HEK293 (cell line): Measurements from ENCODE around the gene FBXL15.

Experiments
- CTCF ChIA-PET: fragments of 350-600 bp; formaldehyde crosslinking; extraction: SDS; loops from one replicate; lab custom pipeline; 2021; ENCODE audit warnings: antibody characterized with exemption; lab: Yijun Ruan, JAX
- POLR2A ChIA-PET: fragments of 300-600 bp; formaldehyde crosslinking; extraction: SDS; loops from one replicate; lab custom pipeline; 2020; ENCODE audit warnings: antibody characterized with exemption, inconsistent platforms; lab: Yijun Ruan, JAX
- H3K27ac ChIP-seq: fragments of 200-500 bp; sonication (Bioruptor generic); 2 replicates; pipeline ENCODE4 v1.5.1; 2014; ENCODE audit warnings: low read depth, low read length, control low read depth, inconsistent platforms; ENCODE audit errors: extremely low read depth
- H3K36me3 ChIP-seq, 2 experiments: fragments of 200-500 bp in 1 of 2; sonication (Bioruptor generic) in 1 of 2; 1 replicate in 1 of 2; 2 replicates in 1 of 2; pipeline ENCODE4 v1.5.1; 2014 to 2017; ENCODE audit warnings: inconsistent platforms in 2 of 2, low read length in 2 of 2; ENCODE audit not compliant: control insufficient read depth in 2 of 2, insufficient read depth in 1 of 2
- H3K4me1 ChIP-seq: fragments of 200-500 bp; sonication (Bioruptor generic); 2 replicates; pipeline ENCODE4 v1.5.1; 2014; ENCODE audit warnings: mild to moderate bottlenecking, low read length, inconsistent platforms; ENCODE audit not compliant: control insufficient read depth, insufficient read depth
- H3K4me3 ChIP-seq: 2 replicates; pipeline ENCODE4 v1.5.1; 2011; ENCODE audit warnings: low read depth, mild to moderate bottlenecking, control low read depth, low read length, moderate library complexity
- H3K9me3 ChIP-seq: fragments of 200-500 bp; sonication (Bioruptor generic); 2 replicates; pipeline ENCODE4 v1.5.1; 2014; ENCODE audit warnings: low read depth, low read length, inconsistent platforms; ENCODE audit not compliant: control insufficient read depth, insufficient read depth
- PRDM1 ChIP-seq: fragments of 450-650 bp; formaldehyde crosslinking; IDR thresholded peaks from 2 replicates; pipeline ENCODE4; 2016; ENCODE audit warnings: missing biosample characterization, missing genetic modification characterization
- PRDM10 ChIP-seq: fragments of 450-650 bp; formaldehyde crosslinking; IDR thresholded peaks from 2 replicates; pipeline ENCODE4 v1.5.1; 2016; ENCODE audit warnings: missing biosample characterization, missing genetic modification characterization
- ZIC2 ChIP-seq: fragments of 450-650 bp; formaldehyde crosslinking; IDR thresholded peaks from 2 replicates; pipeline ENCODE4 v1.5.1; 2016; ENCODE audit warnings: missing biosample characterization, missing genetic modification characterization
- ZNF138 ChIP-seq: fragments of 450-650 bp; formaldehyde crosslinking; IDR thresholded peaks from 2 replicates; pipeline ENCODE4 v1.5.1; 2016; ENCODE audit warnings: missing biosample characterization, missing genetic modification characterization, borderline replicate concordance
- ZNF140 ChIP-seq: fragments of 450-650 bp; formaldehyde crosslinking; IDR thresholded peaks from 2 replicates; pipeline ENCODE4 v1.5.1; 2016; ENCODE audit warnings: missing biosample characterization, missing genetic modification characterization
- ZNF19 ChIP-seq: fragments of 450-650 bp; formaldehyde crosslinking; IDR thresholded peaks from 2 replicates; pipeline ENCODE4; 2016; ENCODE audit warnings: missing biosample characterization, missing genetic modification characterization, low read depth
- ZNF391 ChIP-seq: fragments of 450-650 bp; formaldehyde crosslinking; IDR thresholded peaks from 2 replicates; pipeline ENCODE4 v1.5.1; 2016; ENCODE audit warnings: low read depth, missing biosample characterization, missing genetic modification characterization, borderline replicate concordance
- ZNF518A ChIP-seq: fragments of 450-650 bp; formaldehyde crosslinking; conservative IDR thresholded peaks from 2 replicates; pipeline ENCODE4 v1.5.1; 2016; ENCODE audit warnings: low read depth, missing biosample characterization, missing genetic modification characterization
- ZNF558 ChIP-seq: fragments of 450-650 bp; formaldehyde crosslinking; IDR thresholded peaks from 2 replicates; pipeline ENCODE4 v1.5.1; 2016; ENCODE audit warnings: missing biosample characterization, missing genetic modification characterization
- ZNF600 ChIP-seq: fragments of 450-650 bp; formaldehyde crosslinking; IDR thresholded peaks from 2 replicates; pipeline ENCODE4 v1.5.1; 2016; ENCODE audit warnings: missing biosample characterization, missing genetic modification characterization
- ZNF654 ChIP-seq: fragments of 450-650 bp; formaldehyde crosslinking; IDR thresholded peaks from 2 replicates; pipeline ENCODE4 v1.5.1; 2016; ENCODE audit warnings: low read depth, missing biosample characterization, missing genetic modification characterization

The FBXL15 gene

GRCh38 chr10:102384053-102384452 is 36.6 kb upstream of the FBXL15 start:
- POLR2A ChIA-PET = interaction anchor here (0.5 to 0.7 kb wide), 2 partner anchors 27 to 106 kb away, joined by 3 read pairs; no protein-coding TSS in a partner anchor
- Histone ChIP-seq H3K4me3 (no peak overlapping the region), H3K4me1 (0 out of 2 replicates have a peak, but pooled peaks cover 2% of the 10 kb centered on the region), H3K27ac (no peak overlapping the region), H3K9me3 (no peaks in the 10 kb centered on the region), H3K36me3 (peaks cover 5 to 37% of the 10 kb centered on the region in 2 experiments; a peak in 2 of 3 replicates)
- TF ChIP-seq ZNF654 (tag by site-specific recombination) (peak; percentile 31), ZNF391 (tag by site-specific recombination) (no peak)
- CTCF ChIA-PET = interaction anchor here (0.6 to 5.6 kb wide), 18 partner anchors 10 to 256 kb away, joined by 3 to 60 read pairs (median 4); no protein-coding TSS in a partner anchor

- CTCF ChIA-PET = interaction anchor here (0.6 to 5.6 kb wide), 16 partner anchors 9 to 218 kb away, joined by 3 to 60 read pairs (median 4); no protein-coding TSS in a partner anchor
- POLR2A ChIA-PET = interaction anchor here (0.5 to 1.1 kb wide), 2 partner anchors 21 to 106 kb away, joined by 3 read pairs; no protein-coding TSS in a partner anchor
- Histone ChIP-seq H3K36me3 (peaks cover 5 to 29% of the 10 kb centered on the region in 2 experiments; a peak in 2 of 3 replicates), H3K9me3 (no peaks in the 10 kb centered on the region), H3K4me3 (no peak overlapping the region), H3K4me1 (0 out of 2 replicates have a peak, but pooled peaks cover 2% of the 10 kb centered on the region), H3K27ac (no peak overlapping the region)
- 0 out of 2 replicates have a peak, but pooled peaks have one; percentile 17 for TF ChIP-seq ZIC2 (tag by site-specific recombination)
- no peak for TF ChIP-seq ZNF138
- no peak for TF ChIP-seq ZNF19 (tag by site-specific recombination)
- peak; percentile 97 for TF ChIP-seq PRDM10 (tag by site-specific recombination)
- TF ChIP-seq ZNF600 = 0 out of 2 replicates have a peak, but pooled peaks have one; percentile 12
- no peak for TF ChIP-seq ZNF558 (tag by site-specific recombination)
- 0 out of 2 replicates have a peak, but pooled peaks have one; percentile 19 for TF ChIP-seq ZNF518A
These were observed 35.8 kb upstream of the FBXL15 start for GRCh38 chr10:102384606-102385429.

GRCh38 chr10:102389894-102390293 is 30.7 kb upstream of the FBXL15 start:
- TF ChIP-seq ZNF140 (tag by site-specific recombination) = no peak
- TF ChIP-seq PRDM1 = peak; percentile 66
- TF ChIP-seq, all 188 proteins: peak for 1
- Histone ChIP-seq H3K27ac (no peak overlapping the region), H3K36me3 (no peaks in the 10 kb centered on the region), H3K4me1 (0 out of 2 replicates have a peak, but pooled peaks cover under 1% of the 10 kb centered on the region), H3K9me3 (no peaks in the 10 kb centered on the region), H3K4me3 (no peak overlapping the region)
- ChIA-PET CTCF (interaction anchor here (0.7 to 3.0 kb wide), 4 partner anchors 10 to 221 kb away, joined by 3 to 25 read pairs (median 4); no protein-coding TSS in a partner anchor), POLR2A (interaction anchor here (0.7 kb wide), 1 partner anchor 43 kb away, joined by 3 read pairs; no protein-coding TSS in a partner anchor)
